GM12878 (cell line): ENCODE results near the gene NDUFA13. TPM values are rescaled to one million over a fixed set of nuclear protein-coding genes. Genes with fewer than 3 reads are reported as not detected.
A peak's percentile ranks its signal among the peaks of the same experiment; 100 is the strongest.

Experiments
- ATF2 ChIP-seq: IDR thresholded peaks from 2 replicates; pipeline ENCODE4 v1.6.1; 2012; ENCODE audit warnings: low read length, inconsistent platforms
- BCLAF1 ChIP-seq: fragments of 450-650 bp; IDR thresholded peaks from 2 replicates; pipeline ENCODE4 v1.6.1; 2017; ENCODE audit warnings: antibody characterized with exemption, mild to moderate bottlenecking, moderate library complexity
- BHLHE40 ChIP-seq, 2 experiments: fragments of 450-650 bp in 1 of 2; IDR thresholded peaks; 2 replicates each; pipeline ENCODE4 v1.6.1; 2011 to 2017; ENCODE audit warnings: low read depth in 2 of 2, borderline replicate concordance in 1 of 2, improper control_type of control experiment in 1 of 2, low read length in 1 of 2, mild to moderate bottlenecking in 1 of 2
- CBX3 ChIP-seq: fragments of 200-600 bp; sonication (generic); IDR thresholded peaks from 2 replicates; pipeline ENCODE4 v1.6.1; 2016; ENCODE audit warnings: low read depth, borderline replicate concordance
- CREM ChIP-seq: IDR thresholded peaks from 2 replicates; pipeline ENCODE4 v1.6.1; 2014; ENCODE audit warnings: antibody characterized with exemption, low read depth
- E2F4 ChIP-seq: IDR thresholded peaks from 2 replicates; pipeline ENCODE4 v1.6.1; 2012; ENCODE audit warnings: low read depth, low read length, improper control_type of control experiment
- FOS ChIP-seq: IDR thresholded peaks from 3 replicates; pipeline ENCODE4 v1.6.1; 2011; ENCODE audit warnings: borderline replicate concordance; ENCODE audit not compliant: insufficient read length; ENCODE audit errors: extremely low read depth
- FOXM1 ChIP-seq: IDR thresholded peaks from 2 replicates; pipeline ENCODE4 v1.6.1; 2012; ENCODE audit warnings: low read depth, mild to moderate bottlenecking, inconsistent platforms, low read length, moderate library complexity
- GABPA ChIP-seq: IDR thresholded peaks from 2 replicates; pipeline ENCODE4 v1.6.1; 2014; ENCODE audit warnings: antibody characterized with exemption, low read depth, mild to moderate bottlenecking, inconsistent platforms
- HSF1 ChIP-seq: fragments of 150-350 bp; IDR thresholded peaks from 2 replicates; pipeline ENCODE4 v1.6.1; 2014; ENCODE audit warnings: mild to moderate bottlenecking, low read depth, low read length
- NR2F1 ChIP-seq: fragments of 450-650 bp; conservative IDR thresholded peaks from 2 replicates; pipeline ENCODE4 v1.6.1; 2017; ENCODE audit warnings: mild to moderate bottlenecking
- PBX3 ChIP-seq: IDR thresholded peaks from 2 replicates; pipeline ENCODE4 v1.6.1; 2011; ENCODE audit warnings: mild to moderate bottlenecking, low read depth, low read length, moderate library complexity; ENCODE audit not compliant: insufficient replicate concordance
- POLR2A ChIP-seq: IDR thresholded peaks from 2 replicates; pipeline ENCODE4 v1.6.1; 2011; ENCODE audit warnings: low read depth, mild to moderate bottlenecking, low read length
- RAD21 ChIP-seq: IDR thresholded peaks from 2 replicates; pipeline ENCODE4 v1.6.1; 2011; ENCODE audit warnings: mild to moderate bottlenecking, low read depth, low read length, moderate library complexity; ENCODE audit not compliant: insufficient read depth
- RB1 ChIP-seq: fragments of 450-650 bp; formaldehyde crosslinking; IDR thresholded peaks from 2 replicates; pipeline ENCODE4 v1.6.1; 2017; ENCODE audit warnings: mild to moderate bottlenecking, borderline replicate concordance
- SMAD5 ChIP-seq: IDR thresholded peaks from 2 replicates; pipeline ENCODE4 v1.6.1; 2016; ENCODE audit warnings: antibody characterized with exemption, low read depth
- SREBF1 ChIP-seq: IDR thresholded peaks from 2 replicates; pipeline ENCODE4 v1.6.1; 2012; ENCODE audit warnings: mild to moderate bottlenecking, low read length
- SUZ12 ChIP-seq: fragments of 200-600 bp; sonication (generic); IDR thresholded peaks from one replicate; pipeline ENCODE4 v1.6.1; 2018; ENCODE audit warnings: antibody characterized with exemption, mild to moderate bottlenecking; ENCODE audit not compliant: unreplicated experiment
- ZNF207 ChIP-seq: fragments of 450-650 bp; IDR thresholded peaks from 2 replicates; pipeline ENCODE4 v1.6.1; 2014; ENCODE audit warnings: antibody characterized with exemption, mild to moderate bottlenecking, borderline replicate concordance
- ZNF24 ChIP-seq: fragments of 450-650 bp; IDR thresholded peaks from 2 replicates; pipeline ENCODE4 v1.6.1; 2017; ENCODE audit warnings: antibody characterized with exemption, mild to moderate bottlenecking
- polyA plus RNA-seq, 11 experiments: library from polyadenylated mRNA; depleted of rRNA in 4 of 11; unstranded in 6 of 11; stranded (reverse) in 5 of 11; fragments of >200 nt; fragmentation: Nextera tagmentation in 4 of 11; fragmentation: Illumina TruSeq in 1 of 11; extraction: Ambion mirVana in 4 of 11; extraction: Trizol in 1 of 11; gene quantifications; 1 replicate in 1 of 11; 2 replicates in 10 of 11; pipeline versions ENCODE4 v1.2.1 to v1.2.3, GENCODE V29; 2011 to 2016; ENCODE audit warnings: inconsistent platforms in 2 of 11, missing spikeins in 2 of 11, low read depth in 1 of 11
- total RNA-seq, 4 experiments: library from RNA; depleted of rRNA in 3 of 4; stranded (reverse); fragments of >200 nt in 3 of 4; fragmentation: Illumina TruSeq in 1 of 4; extraction: Trizol in 1 of 4; gene quantifications; 2 replicates each; pipeline versions ENCODE4 v1.2.1 to v1.2.3, GENCODE V29; 2013 to 2021

The NDUFA13 gene
- total and polyA plus RNA-seq, 10 of the 15 experiments (the other 5 are each of a cell fraction or from before 2014, with no cell fraction given), result 224 to 586 (median 456) TPM

GRCh38 chr19:19515642-19516519, at the start of gene NDUFA13 (continued):
- no peak for TF ChIP-seq SUZ12
- TF ChIP-seq GABPA, result peak; percentile 97
- TF ChIP-seq PBX3, result no peak
- TF ChIP-seq HSF1, result no peak
- TF ChIP-seq SREBF1, result no peak
- TF ChIP-seq FOXM1, result no peak
- 0 out of 2 replicates have a peak, but pooled peaks have one; percentile 13 for TF ChIP-seq ZNF24
- peak; percentile 95; the same call in 1 of the 2 replicates for TF ChIP-seq RB1
- TF ChIP-seq ATF2, result no peak
- peak; percentile 96 for TF ChIP-seq POLR2A
- TF ChIP-seq BCLAF1, result no peak
- peak; percentile 86 for TF ChIP-seq CREM
- TF ChIP-seq CBX3, result no peak
- TF ChIP-seq BHLHE40 (IDR thresholded peaks at IDR 0.05; ENCODE audit: borderline replicate concordance in 1 of 2, low read depth in 2 of 2, low read length in 1 of 2), result peak in 1 of 2 experiments; percentile 69; a peak in 2 of 4 replicates
- peak; percentile 82; the same call in 1 of the 2 replicates for TF ChIP-seq ZNF207
- TF ChIP-seq RAD21, result no peak
- peak; percentile 51; the same call in 1 of the 2 replicates for TF ChIP-seq NR2F1
- peak; percentile 75; the same call in 1 of the 2 replicates for TF ChIP-seq SMAD5
- TF ChIP-seq E2F4, result no peak
- TF ChIP-seq FOS, result no peak
